ENCODE results near the gene JUND. TPM values are rescaled to one million over a fixed set of nuclear protein-coding genes. Genes with fewer than 3 reads are reported as not detected.

The JUND gene
- total RNA-seq, 1 experiment from 2014 or later: 151 TPM

GRCh38 chr19:18304458-18305310, 23.3 kb upstream of the JUND start:
- Histone ChIP-seq H3K4me1 (ENCODE audit: insufficient read depth, low read length) (peaks cover 19% of the 10 kb centered on the region), H3F3A (ENCODE audit: low read length, unreplicated experiment) (no peaks in the 10 kb centered on the region), H2AFZ (ENCODE audit: low read length) (no peak overlapping the region), H3K9ac (ENCODE audit: low read length) (no peak overlapping the region), H3K27ac (ENCODE audit: low read length) (no peak overlapping the region), H3K4me2 (ENCODE audit: low read length) (peak overlapping the region; percentile 46), H4K20me1 (ENCODE audit: low read length) (no peaks in the 10 kb centered on the region), H3K27me3 (ENCODE audit: low read length) (no peaks in the 10 kb centered on the region), H3K4me3 (ENCODE audit: low read length) (no peak overlapping the region), H3K79me2 (ENCODE audit: low read length) (no peaks in the 10 kb centered on the region), H3K9me2 (replicated peaks; ENCODE audit: low read length) (no peaks in the 10 kb centered on the region), H3K36me3 (ENCODE audit: low read depth, low read length) (no peaks in the 10 kb centered on the region; the same call in 1 of the 2 replicates), H3K9me3 (ENCODE audit: low read length) (no peaks in the 10 kb centered on the region)
- ChIA-PET CTCF (interaction anchor here (1.3 kb wide), 1 partner anchor 25 kb away, joined by 4 read pairs; no protein-coding TSS in a partner anchor), POLR2A (ENCODE audit: unreplicated experiment) (interaction anchor here (0.6 to 1.0 kb wide), 2 partner anchors 23 to 253 kb away, joined by 3 read pairs; partner anchors contain the start of gene JUND)
- no TSS peak for BruUV-seq (replicated peaks)
- ATAC-seq: peak; percentile 66
- DNase-seq: peak; percentile 34
- TF ChIP-seq EZH2phosphoT487 (IDR thresholded peaks at IDR 0.05; ENCODE audit: borderline replicate concordance, low read length): no peak
- TF ChIP-seq CTCF (conservative IDR thresholded peaks at IDR 0.05; ENCODE audit: low read depth, low read length): no peak
- no peak for TF ChIP-seq EZH2 (IDR thresholded peaks at IDR 0.05; ENCODE audit: low read length, unreplicated experiment)
- intact Hi-C loops (cut with micrococcal nuclease): no loop called here

GRCh38 chr19:18304208-18304457, 22.7 kb upstream of the JUND start:
- intact Hi-C loops (cut with micrococcal nuclease): no loop called here
- TF ChIP-seq EZH2 (IDR thresholded peaks at IDR 0.05; ENCODE audit: low read length, unreplicated experiment): no peak
- no peak for TF ChIP-seq CTCF (conservative IDR thresholded peaks at IDR 0.05; ENCODE audit: low read depth, low read length)
- no peak for TF ChIP-seq EZH2phosphoT487 (IDR thresholded peaks at IDR 0.05; ENCODE audit: borderline replicate concordance, low read length)
- no peak overlapping the region for H3K27ac ChIP-seq (ENCODE audit: low read length)
- H3K4me1 ChIP-seq (ENCODE audit: insufficient read depth, low read length): peaks cover 19% of the 10 kb centered on the region
- H3K4me3 ChIP-seq (ENCODE audit: low read length): no peak overlapping the region
- ChIA-PET CTCF (interaction anchor here (1.3 kb wide), 1 partner anchor 24 kb away, joined by 4 read pairs; no protein-coding TSS in a partner anchor), POLR2A (ENCODE audit: unreplicated experiment) (interaction anchor here (0.6 to 1.0 kb wide), 2 partner anchors 22 to 253 kb away, joined by 3 read pairs; partner anchors contain the start of gene JUND)
- ATAC-seq (no peak; the same call in 1 of the 2 replicates), DNase-seq (no peak)
- H3K27me3 ChIP-seq (ENCODE audit: low read length): no peaks in the 10 kb centered on the region
- peak overlapping the region; percentile 46; the same call in 1 of the 2 replicates for H3K4me2 ChIP-seq (ENCODE audit: low read length)
- BruUV-seq (replicated peaks): no TSS peak
- no peaks in the 10 kb centered on the region; the same call in 1 of the 2 replicates for H3K36me3 ChIP-seq (ENCODE audit: low read depth, low read length)
- H3K9me2 ChIP-seq (replicated peaks; ENCODE audit: low read length): no peaks in the 10 kb centered on the region
- H3F3A ChIP-seq (ENCODE audit: low read length, unreplicated experiment): no peaks in the 10 kb centered on the region
- no peak overlapping the region for H2AFZ ChIP-seq (ENCODE audit: low read length)
- H3K9me3 ChIP-seq (ENCODE audit: low read length): no peaks in the 10 kb centered on the region
- H3K9ac ChIP-seq (ENCODE audit: low read length): no peak overlapping the region
- no peaks in the 10 kb centered on the region for H3K79me2 ChIP-seq (ENCODE audit: low read length)
- H4K20me1 ChIP-seq (ENCODE audit: low read length): no peaks in the 10 kb centered on the region

GRCh38 chr19:18301718-18302111, 20.3 kb upstream of the JUND start:
- Histone ChIP-seq H3K9ac (ENCODE audit: low read length) (no peak overlapping the region), H3F3A (ENCODE audit: low read length, unreplicated experiment) (no peaks in the 10 kb centered on the region), H3K4me2 (ENCODE audit: low read length) (no peak overlapping the region), H3K79me2 (ENCODE audit: low read length) (no peaks in the 10 kb centered on the region), H2AFZ (ENCODE audit: low read length) (no peak overlapping the region), H4K20me1 (ENCODE audit: low read length) (no peaks in the 10 kb centered on the region), H3K4me1 (ENCODE audit: insufficient read depth, low read length) (peaks cover 19% of the 10 kb centered on the region), H3K36me3 (ENCODE audit: low read depth, low read length) (no peaks in the 10 kb centered on the region), H3K9me2 (replicated peaks; ENCODE audit: low read length) (no peaks in the 10 kb centered on the region), H3K4me3 (ENCODE audit: low read length) (no peak overlapping the region), H3K27ac (ENCODE audit: low read length) (no peak overlapping the region), H3K27me3 (ENCODE audit: low read length) (no peaks in the 10 kb centered on the region), H3K9me3 (ENCODE audit: low read length) (no peaks in the 10 kb centered on the region)
- no peak for DNase-seq
- BruUV-seq (replicated peaks): no TSS peak
- CTCF ChIA-PET: interaction anchor here (1.3 kb wide), 1 partner anchor 22 kb away, joined by 18 read pairs; no protein-coding TSS in a partner anchor
- POLR2A ChIA-PET (ENCODE audit: unreplicated experiment): interaction anchor here (0.8 kb wide), 1 partner anchor 20 kb away, joined by 4 read pairs; the partner anchor contains the start of gene JUND
- intact Hi-C loops (cut with micrococcal nuclease): no loop called here
- no peak for ATAC-seq
- no peak for TF ChIP-seq CTCF (conservative IDR thresholded peaks at IDR 0.05; ENCODE audit: low read depth, low read length)

All from PC-3 (cell line).